ENCODE data around the gene MRAS. TPM values are rescaled to one million over a fixed set of nuclear protein-coding genes. Genes with fewer than 3 reads are reported as not detected.
A peak's percentile ranks its signal among the peaks of the same experiment; 100 is the strongest.

The MRAS gene
- total RNA-seq: 10 to 100 TPM; 31.8 to 58.1 (median 51.8) TPM

GRCh38 chr3:138347960-138348753, at the start of gene MRAS:
TSS of gene MRAS (plus strand) at chr3:138348579. CDS start at chr3:138372884, 24,305 bp downstream.
- ATAC-seq: peak; percentile 92
- 0% methylated on average over 2 to 10 of the region's 93 CpGs for WGBS, 2 donors (ENCODE audit: low coverage in 1 of 2)
- H3K27ac ChIP-seq: peak within 1 kb of the TSS; percentile 80 to 98 (median 93)
- peak within 1 kb of the TSS; percentile 63 to 93 for H3K4me3 ChIP-seq
- no peaks in the 10 kb centered on the region for H3K27me3 ChIP-seq
- peaks cover 0 to 40% (median 7%) of the 10 kb centered on the region in 3 donors for H3K4me1 ChIP-seq
- no peaks in the 10 kb centered on the region for H3K36me3 ChIP-seq
- no peak for TF ChIP-seq EP300 (IDR thresholded peaks at IDR 0.05)
- TF ChIP-seq POLR2A (IDR thresholded peaks at IDR 0.05): peak; percentile 67 to 83
- TF ChIP-seq CTCF (IDR thresholded peaks at IDR 0.05): peak in 2 of 4 experiments; percentile 47 to 48
- TF ChIP-seq POLR2AphosphoS5 (IDR thresholded peaks at IDR 0.05): peak; percentile 39
- H3K9me3 ChIP-seq: no peaks in the 10 kb centered on the region

GRCh38 chr3:138300647-138301046, 47.7 kb upstream of the MRAS start:
- WGBS, 2 donors (ENCODE audit: low coverage in 1 of 2): 66 to 80% methylated on average over 2 of the region's 2 CpGs
- Histone ChIP-seq H3K27me3 (no peaks in the 10 kb centered on the region), H3K4me3 (no peak overlapping the region), H3K4me1 (no peaks in the 10 kb centered on the region), H3K27ac (no peak overlapping the region), H3K9me3 (no peaks in the 10 kb centered on the region), H3K36me3 (peaks cover 0 to 39% of the 10 kb centered on the region in 2 donors)
- ATAC-seq: no peak
- no peak for TF ChIP-seq CTCF (IDR thresholded peaks at IDR 0.05)
- no peak for TF ChIP-seq EP300 (IDR thresholded peaks at IDR 0.05)
- no peak for TF ChIP-seq POLR2A (IDR thresholded peaks at IDR 0.05)
- no peak for TF ChIP-seq POLR2AphosphoS5 (IDR thresholded peaks at IDR 0.05)

GRCh38 chr3:138303474-138303873, 44.9 kb upstream of the MRAS start:
- Histone ChIP-seq H3K27me3 (no peaks in the 10 kb centered on the region), H3K36me3 (peaks cover 0 to 11% of the 10 kb centered on the region in 2 donors), H3K27ac (no peak overlapping the region), H3K4me3 (no peak overlapping the region), H3K9me3 (peaks cover 0 to 8% (median 0%) of the 10 kb centered on the region in 3 donors), H3K4me1 (no peaks in the 10 kb centered on the region)
- WGBS, 2 donors (ENCODE audit: low coverage in 1 of 2): 79 to 83% methylated on average over 4 to 6 of the region's 6 CpGs
- ATAC-seq: no peak
- TF ChIP-seq POLR2A (IDR thresholded peaks at IDR 0.05) (no peak), EP300 (IDR thresholded peaks at IDR 0.05) (no peak), CTCF (IDR thresholded peaks at IDR 0.05) (no peak), POLR2AphosphoS5 (IDR thresholded peaks at IDR 0.05) (no peak)

- H3K4me3 ChIP-seq: no peak overlapping the region
- no peaks in the 10 kb centered on the region for H3K36me3 ChIP-seq
- peaks cover 0 to 25% (median 0%) of the 10 kb centered on the region in 3 donors for H3K9me3 ChIP-seq
- TF ChIP-seq POLR2AphosphoS5 (IDR thresholded peaks at IDR 0.05) (no peak), EP300 (IDR thresholded peaks at IDR 0.05) (no peak), POLR2A (IDR thresholded peaks at IDR 0.05) (no peak), CTCF (IDR thresholded peaks at IDR 0.05) (no peak)
- no peak for ATAC-seq
- no peak overlapping the region for H3K27ac ChIP-seq
- no peaks in the 10 kb centered on the region for H3K4me1 ChIP-seq
- no peaks in the 10 kb centered on the region for H3K27me3 ChIP-seq
- 81 to 88% methylated on average over 2 to 5 of the region's 5 CpGs for WGBS, 2 donors (ENCODE audit: low coverage in 1 of 2)
Observed at GRCh38 chr3:138307899-138308298, 40.5 kb upstream of the MRAS start.

- H3K27me3 ChIP-seq: no peaks in the 10 kb centered on the region
- no peak overlapping the region for H3K4me3 ChIP-seq
- TF ChIP-seq POLR2AphosphoS5 (IDR thresholded peaks at IDR 0.05) (no peak), POLR2A (IDR thresholded peaks at IDR 0.05) (no peak), CTCF (IDR thresholded peaks at IDR 0.05) (no peak), EP300 (IDR thresholded peaks at IDR 0.05) (no peak)
- H3K27ac ChIP-seq: no peak overlapping the region
- peaks cover 0 to 25% (median 0%) of the 10 kb centered on the region in 3 donors for H3K9me3 ChIP-seq
- H3K4me1 ChIP-seq: no peaks in the 10 kb centered on the region
- ATAC-seq: no peak
- no peaks in the 10 kb centered on the region for H3K36me3 ChIP-seq
Observed at GRCh38 chr3:138308783-138309182, 39.6 kb upstream of the MRAS start.

Measured in gastroesophageal sphincter (tissue), 4 donors.